SK-N-SH (cell line): Measurements from ENCODE around the gene MAP7D2. TPM values are rescaled to one million over a fixed set of nuclear protein-coding genes. Genes with fewer than 3 reads are reported as not detected.

Experiments used
- CTCF ChIA-PET: fragments of 300-600, 350-600 bp; formaldehyde crosslinking; extraction: SDS; loops from one replicate; lab custom pipeline; 2021; lab: Yijun Ruan, JAX
- POLR2A ChIA-PET: fragments of 350-600 bp; sonication (Branson Sonifier 250); formaldehyde crosslinking; extraction: SDS; loops from one replicate; lab custom pipeline; 2020; ENCODE audit warnings: antibody characterized with exemption, inconsistent platforms; lab: Yijun Ruan, JAX
- DNase-seq: peaks from one replicate; pipeline ENCODE4 v3.0.0; 2012
- H2AFZ ChIP-seq: fragments of 200-600 bp; sonication (generic); 2 replicates; pipeline ENCODE4 v1.8.1; 2016; ENCODE audit warnings: antibody characterized with exemption, mild to moderate bottlenecking, low read depth
- H3F3A ChIP-seq: fragments of 200-600 bp; sonication (generic); replicated peaks from 2 replicates; pipeline ENCODE3; 2016; ENCODE audit warnings: antibody characterized with exemption, mild to moderate bottlenecking; ENCODE audit not compliant: insufficient read depth
- H3K27ac ChIP-seq, 2 experiments: fragments of 200-500 bp in 1 of 2; fragments of 200-600 bp in 1 of 2; sonication (Bioruptor generic) in 1 of 2; sonication (generic), shearing (Covaris generic) in 1 of 2; 2 replicates each; pipeline versions ENCODE4 v1.5.1 to v1.6.1; 2014 to 2016; ENCODE audit warnings: low read depth in 2 of 2, inconsistent platforms in 1 of 2, low read length in 1 of 2, mild to moderate bottlenecking in 1 of 2, mixed read lengths in 1 of 2
- H3K27me3 ChIP-seq: fragments of 200-600 bp; sonication (generic), shearing (Covaris generic); 2 replicates; pipeline ENCODE4 v1.6.1; 2016; ENCODE audit warnings: mixed run types; ENCODE audit not compliant: insufficient read depth
- H3K36me3 ChIP-seq, 2 experiments: fragments of 200-500 bp in 1 of 2; fragments of 200-600 bp in 1 of 2; sonication (Bioruptor generic) in 1 of 2; sonication (generic) in 1 of 2; replicated peaks in 1 of 2; 2 replicates each; pipeline versions ENCODE3 to v1.5.1; 2014 to 2016; ENCODE audit warnings: low read length in 1 of 2, mild to moderate bottlenecking in 1 of 2; ENCODE audit not compliant: insufficient read depth in 2 of 2, control insufficient read depth in 1 of 2
- H3K4me1 ChIP-seq, 2 experiments: fragments of 200-500 bp in 1 of 2; fragments of 200-600 bp in 1 of 2; sonication (Bioruptor generic) in 1 of 2; sonication (generic), shearing (Covaris generic) in 1 of 2; 2 replicates each; pipeline versions ENCODE4 v1.5.1 to v1.6.1; 2014 to 2016; ENCODE audit warnings: low read depth in 1 of 2, low read length in 1 of 2, mixed run types in 1 of 2; ENCODE audit not compliant: insufficient read depth in 2 of 2, control insufficient read depth in 1 of 2
- H3K4me2 ChIP-seq: fragments of 200-600 bp; sonication (generic), shearing (Covaris generic); 2 replicates; pipeline ENCODE4 v1.6.1; 2017; ENCODE audit warnings: mixed run types
- H3K4me3 ChIP-seq, 2 experiments: fragments of 200-500 bp in 1 of 2; fragments of 200-600 bp in 1 of 2; sonication (Bioruptor generic) in 1 of 2; sonication (generic), shearing (Covaris generic) in 1 of 2; 2 replicates each; pipeline versions ENCODE4 v1.5.1 to v1.8.1; 2014 to 2016; ENCODE audit warnings: low read depth in 2 of 2, inconsistent platforms in 1 of 2, low read length in 1 of 2, mild to moderate bottlenecking in 1 of 2, mixed read lengths in 1 of 2, moderate library complexity in 1 of 2
- H3K79me2 ChIP-seq: fragments of 200-600 bp; sonication (generic); 2 replicates; pipeline ENCODE4 v1.8.1; 2017; ENCODE audit warnings: mild to moderate bottlenecking; ENCODE audit not compliant: insufficient read depth
- H3K9ac ChIP-seq: fragments of 200-600 bp; sonication (generic); 2 replicates; pipeline ENCODE4 v1.6.1; 2017; ENCODE audit warnings: mixed run types
- H3K9me2 ChIP-seq: fragments of 200-600 bp; sonication (generic); 2 replicates; pipeline ENCODE4 v1.6.1; 2017; ENCODE audit warnings: mixed run types
- H3K9me3 ChIP-seq: fragments of 200-600 bp; sonication (generic); 2 replicates; pipeline ENCODE4 v1.6.1; 2017; ENCODE audit warnings: mixed run types, mild to moderate bottlenecking, moderate library complexity
- H4K20me1 ChIP-seq: fragments of 200-600 bp; sonication (generic); 2 replicates; pipeline ENCODE4 v1.6.1; 2017; ENCODE audit warnings: mild to moderate bottlenecking, mixed run types; ENCODE audit not compliant: insufficient read depth
- ELF1 ChIP-seq: IDR thresholded peaks from 2 replicates; pipeline ENCODE4 v1.4.0; 2012
- EZH2phosphoT487 ChIP-seq: fragments of 200-600 bp; sonication (generic); IDR thresholded peaks from 2 replicates; pipeline ENCODE4 v1.6.1; 2017; ENCODE audit warnings: low read depth, mixed run types, mild to moderate bottlenecking, antibody characterized with exemption, moderate library complexity, borderline replicate concordance
- FOXJ3 ChIP-seq: sonication (generic); formaldehyde crosslinking; IDR thresholded peaks from 2 replicates; pipeline ENCODE4 v1.5.1; 2020; ENCODE audit warnings: mild to moderate bottlenecking, missing genetic modification reagents
- FOXM1 ChIP-seq: IDR thresholded peaks from 2 replicates; pipeline ENCODE4 v1.4.0; 2012; ENCODE audit warnings: low read depth, mild to moderate bottlenecking
- GABPA ChIP-seq: IDR thresholded peaks from 2 replicates; pipeline ENCODE4 v1.4.0; 2012; ENCODE audit warnings: low read depth, mild to moderate bottlenecking
- MEF2A ChIP-seq: IDR thresholded peaks from 2 replicates; pipeline ENCODE4 v1.4.0; 2012; ENCODE audit warnings: low read depth, borderline replicate concordance
- NFIC ChIP-seq: IDR thresholded peaks from 2 replicates; pipeline ENCODE4 v1.4.0; 2012; ENCODE audit warnings: borderline replicate concordance
- NRF1 ChIP-seq: IDR thresholded peaks from 2 replicates; pipeline ENCODE4 v1.6.1; 2012; ENCODE audit warnings: low read depth, mild to moderate bottlenecking, low read length
- RAD21 ChIP-seq: IDR thresholded peaks from 2 replicates; pipeline ENCODE4 v1.6.1; 2012; ENCODE audit warnings: mild to moderate bottlenecking, low read length
- RFX5 ChIP-seq: IDR thresholded peaks from 2 replicates; pipeline ENCODE4 v1.6.1; 2012; ENCODE audit warnings: mild to moderate bottlenecking, improper control_type of control experiment, low read length
- RXRA ChIP-seq: IDR thresholded peaks from 2 replicates; pipeline ENCODE4 v1.4.0; 2012; ENCODE audit warnings: low read depth, mild to moderate bottlenecking, borderline replicate concordance
- SMC3 ChIP-seq: IDR thresholded peaks from 2 replicates; pipeline ENCODE4 v1.6.1; 2012; ENCODE audit warnings: low read depth, low read length, improper control_type of control experiment
- TCF12 ChIP-seq: IDR thresholded peaks from 2 replicates; pipeline ENCODE4 v1.4.0; 2012
- TEAD4 ChIP-seq: IDR thresholded peaks from 2 replicates; pipeline ENCODE4 v1.4.0; 2012; ENCODE audit warnings: mild to moderate bottlenecking, borderline replicate concordance; ENCODE audit not compliant: insufficient read depth
- YY1 ChIP-seq: IDR thresholded peaks from 2 replicates; pipeline ENCODE4 v1.4.0; 2012; ENCODE audit warnings: low read depth, mild to moderate bottlenecking
- WGBS: methylation state at CpG from one replicate; pipeline ENCODE4 v1.1.6; 2017; ENCODE audit warnings: low lambda C conversion rate; 5-methylcytosine and 5-hydroxymethylcytosine counted together
- polyA plus RNA-seq, 3 experiments: library from polyadenylated mRNA; depleted of rRNA; stranded (reverse); fragments of >200 nt; gene quantifications; 2 replicates each; pipeline ENCODE4 v1.2.3, GENCODE V29; 2012
- TF ChIP-seq, protein P1 (sequence below): fragments of 200-600 bp; sonication (generic); IDR thresholded peaks from 2 replicates; pipeline ENCODE4 v1.6.1; 2017; ENCODE audit warnings: antibody characterized with exemption, mild to moderate bottlenecking, moderate library complexity
- TF ChIP-seq, protein P2 (sequence below): fragments of 150-350 bp; IDR thresholded peaks from 2 replicates; pipeline ENCODE4 v1.6.1; 2016; ENCODE audit warnings: mild to moderate bottlenecking, low read depth, low read length

MAP7D2 gene
- polyA plus RNA-seq, 1 of the 3 experiments (the other 2 are of a cell fraction), result 2.7 TPM

DNA sequence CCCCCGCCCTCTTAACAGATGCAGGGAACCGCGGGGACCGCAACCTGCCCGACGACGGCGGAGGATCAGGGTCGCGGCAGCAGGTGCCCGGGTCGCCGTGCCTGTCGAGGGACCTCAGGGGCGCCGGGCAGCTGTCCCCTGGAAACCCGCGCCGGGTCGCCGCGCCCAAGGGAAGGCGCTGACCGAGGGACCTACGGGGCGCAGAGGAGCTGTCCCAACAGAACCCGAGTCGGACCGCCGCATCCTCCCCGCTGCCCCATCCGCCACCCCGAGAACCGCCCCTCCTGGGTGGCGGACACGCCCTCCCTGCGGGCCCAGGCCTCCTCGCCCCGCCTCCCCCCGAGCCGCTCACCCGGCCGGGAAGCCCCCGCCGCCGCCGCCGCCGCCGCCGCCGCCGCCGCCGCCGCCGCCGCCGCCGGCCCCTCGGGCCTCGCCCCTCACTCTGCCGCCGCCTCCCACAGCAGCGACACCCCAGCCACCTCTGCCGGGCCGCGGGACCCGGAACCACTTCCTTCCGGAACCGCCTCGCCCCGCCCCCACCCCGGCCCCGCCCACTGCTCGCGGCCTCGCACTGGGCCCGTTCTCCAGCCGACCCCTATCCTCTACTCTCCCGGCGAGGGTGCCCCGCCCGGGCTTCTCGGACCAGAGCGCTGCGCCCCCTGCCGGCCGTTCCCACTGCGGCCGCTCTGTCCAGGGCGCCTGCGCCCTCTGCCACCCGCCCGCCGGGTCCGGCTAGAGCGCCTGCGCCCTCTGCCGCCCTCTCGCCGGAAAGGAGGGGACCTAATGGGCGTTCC lies 126.0 kb downstream of the MAP7D2 start, which contains the start of gene BCLAF3:
TSS of gene BCLAF3 (minus strand) at position 506 of the 794 bp plus-strand sequence. CDS start 20,797 bp downstream, outside the sequence.
- Histone ChIP-seq H3K27me3 (no peaks in the 10 kb centered on the region), H3K4me1 (peaks cover 0 to 3% of the 10 kb centered on the region in 2 experiments; a peak in 2 of 4 replicates), H3K4me2 (peak within 1 kb of the TSS; percentile 75), H2AFZ (peak within 1 kb of the TSS; percentile 79; the same call in 1 of the 2 replicates), H3K4me3 (peak within 1 kb of the TSS; percentile 59 to 72), H3K36me3 (no peaks in the 10 kb centered on the region), H3K79me2 (peaks cover 33% of the 10 kb centered on the region), H4K20me1 (no peaks in the 10 kb centered on the region), H3K27ac (peak within 1 kb of the TSS; percentile 40 to 48; a peak in 2 of 4 replicates), H3K9me2 (no peaks in the 10 kb centered on the region), H3K9me3 (no peaks in the 10 kb centered on the region), H3F3A (peaks cover 6% of the 10 kb centered on the region), H3K9ac (peak within 1 kb of the TSS; percentile 62)
- WGBS, result 0% methylated on average over 5 of the region's 103 CpGs
- CTCF ChIA-PET, result interaction anchor here (0.9 to 2.0 kb wide), 5 partner anchors 9 to 86 kb away, joined by 3 to 12 read pairs (median 5); no protein-coding TSS in a partner anchor
- POLR2A ChIA-PET, result no interaction called here
- TF ChIP-seq, protein P1, sequence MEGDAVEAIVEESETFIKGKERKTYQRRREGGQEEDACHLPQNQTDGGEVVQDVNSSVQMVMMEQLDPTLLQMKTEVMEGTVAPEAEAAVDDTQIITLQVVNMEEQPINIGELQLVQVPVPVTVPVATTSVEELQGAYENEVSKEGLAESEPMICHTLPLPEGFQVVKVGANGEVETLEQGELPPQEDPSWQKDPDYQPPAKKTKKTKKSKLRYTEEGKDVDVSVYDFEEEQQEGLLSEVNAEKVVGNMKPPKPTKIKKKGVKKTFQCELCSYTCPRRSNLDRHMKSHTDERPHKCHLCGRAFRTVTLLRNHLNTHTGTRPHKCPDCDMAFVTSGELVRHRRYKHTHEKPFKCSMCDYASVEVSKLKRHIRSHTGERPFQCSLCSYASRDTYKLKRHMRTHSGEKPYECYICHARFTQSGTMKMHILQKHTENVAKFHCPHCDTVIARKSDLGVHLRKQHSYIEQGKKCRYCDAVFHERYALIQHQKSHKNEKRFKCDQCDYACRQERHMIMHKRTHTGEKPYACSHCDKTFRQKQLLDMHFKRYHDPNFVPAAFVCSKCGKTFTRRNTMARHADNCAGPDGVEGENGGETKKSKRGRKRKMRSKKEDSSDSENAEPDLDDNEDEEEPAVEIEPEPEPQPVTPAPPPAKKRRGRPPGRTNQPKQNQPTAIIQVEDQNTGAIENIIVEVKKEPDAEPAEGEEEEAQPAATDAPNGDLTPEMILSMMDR, result peak; percentile 66
- TF ChIP-seq RAD21, result peak; percentile 57
- peak; percentile 45; the same call in 1 of the 2 replicates for TF ChIP-seq GABPA
- TF ChIP-seq SMC3, result peak; percentile 49; the same call in 1 of the 2 replicates
- no peak for TF ChIP-seq FOXJ3 (CRISPR knock-in tag)
- no peak for TF ChIP-seq RFX5
- peak; percentile 53 for TF ChIP-seq NRF1
- DNase-seq, result peak; percentile 95

DNA sequence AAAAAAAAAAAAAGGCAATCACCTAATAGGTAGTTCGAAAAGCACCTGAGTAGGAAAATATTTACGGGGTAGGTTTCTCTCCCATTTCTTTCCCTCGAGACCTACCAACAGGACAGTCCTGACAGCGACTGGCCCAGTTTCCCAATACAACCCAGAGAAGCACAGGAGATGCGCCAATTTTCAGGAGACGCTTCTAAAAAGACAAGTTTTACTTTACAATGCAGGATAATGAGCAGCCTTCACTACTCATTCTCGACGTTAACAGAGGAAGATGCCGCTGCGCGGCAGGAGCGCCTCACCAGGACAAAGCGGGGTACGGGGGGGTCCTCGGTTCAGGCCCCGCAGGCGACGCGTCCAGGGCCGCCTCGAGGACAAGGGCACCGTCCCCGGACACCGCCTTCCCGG lies 126.6 kb downstream of the MAP7D2 start:
- WGBS, result 2% methylated on average over 11 of the region's 25 CpGs
- Histone ChIP-seq H3K4me3 (peak overlapping the region; percentile 59 to 72), H3K79me2 (peaks cover 39% of the 10 kb centered on the region), H3F3A (peaks cover 6% of the 10 kb centered on the region), H4K20me1 (no peaks in the 10 kb centered on the region), H3K4me1 (peaks cover 0 to 3% of the 10 kb centered on the region in 2 experiments; a peak in 2 of 4 replicates), H3K9me2 (no peaks in the 10 kb centered on the region), H3K27ac (peak overlapping the region in 1 of 2 experiments; percentile 40; a peak in 2 of 4 replicates), H3K27me3 (no peaks in the 10 kb centered on the region), H3K9ac (peak overlapping the region; percentile 62), H3K9me3 (no peaks in the 10 kb centered on the region), H2AFZ (peak overlapping the region; percentile 58; the same call in 1 of the 2 replicates), H3K36me3 (no peaks in the 10 kb centered on the region)
- POLR2A ChIA-PET, result no interaction called here
- DNase-seq, result no peak
- TF ChIP-seq ELF1 (no peak), FOXM1 (no peak), TEAD4 (no peak), EZH2phosphoT487 (no peak), TCF12 (no peak), NFIC (no peak), YY1 (no peak), FOXJ3 (CRISPR knock-in tag) (no peak), NRF1 (no peak), RXRA (no peak), MEF2A (no peak)
- TF ChIP-seq, protein P2, sequence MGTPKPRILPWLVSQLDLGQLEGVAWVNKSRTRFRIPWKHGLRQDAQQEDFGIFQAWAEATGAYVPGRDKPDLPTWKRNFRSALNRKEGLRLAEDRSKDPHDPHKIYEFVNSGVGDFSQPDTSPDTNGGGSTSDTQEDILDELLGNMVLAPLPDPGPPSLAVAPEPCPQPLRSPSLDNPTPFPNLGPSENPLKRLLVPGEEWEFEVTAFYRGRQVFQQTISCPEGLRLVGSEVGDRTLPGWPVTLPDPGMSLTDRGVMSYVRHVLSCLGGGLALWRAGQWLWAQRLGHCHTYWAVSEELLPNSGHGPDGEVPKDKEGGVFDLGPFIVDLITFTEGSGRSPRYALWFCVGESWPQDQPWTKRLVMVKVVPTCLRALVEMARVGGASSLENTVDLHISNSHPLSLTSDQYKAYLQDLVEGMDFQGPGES, result no peak
- TF ChIP-seq, all 33 proteins: peak for 0
- peak overlapping the region; percentile 75 for H3K4me2 ChIP-seq
- CTCF ChIA-PET, result interaction anchor here (2.0 kb wide), 1 partner anchor 85 kb away, joined by 12 read pairs; no protein-coding TSS in a partner anchor
